ENCODE data around the gene MYO3A.

- no peak for TF ChIP-seq EP300 (IDR thresholded peaks at IDR 0.05)
- no peak for TF ChIP-seq CTCF (IDR thresholded peaks at IDR 0.05)
- TF ChIP-seq POLR2A (IDR thresholded peaks at IDR 0.05), result no peak
These were observed 263.2 kb downstream of the MYO3A start for GRCh38 chr10:26197248-26197647.

Measured in tibial nerve (tissue), 4 donors.